Activated CD8-positive, alpha-beta memory T cell treated with anti-CD3 and anti-CD28 coated beads, Interleukin-2, amount 50 U/mL, for 1 hour (primary cell): ENCODE data around the gene ABCD1.
"Not testable (repeated sequence)": the region's sequence is repeated elsewhere in the genome, so short reads cannot be mapped to it uniquely, and the experiment has no call there.

ENCODE experiments used
- DNase-seq: peaks from one replicate; pipeline ENCODE4 v3.0.0-alpha.2; 2020; ENCODE audit errors: extremely low read depth

Gene ABCD1

GRCh38 chrX:153709726-153710674, 14.7 kb upstream of the ABCD1 start:
- DNase-seq, result no peak

DNA sequence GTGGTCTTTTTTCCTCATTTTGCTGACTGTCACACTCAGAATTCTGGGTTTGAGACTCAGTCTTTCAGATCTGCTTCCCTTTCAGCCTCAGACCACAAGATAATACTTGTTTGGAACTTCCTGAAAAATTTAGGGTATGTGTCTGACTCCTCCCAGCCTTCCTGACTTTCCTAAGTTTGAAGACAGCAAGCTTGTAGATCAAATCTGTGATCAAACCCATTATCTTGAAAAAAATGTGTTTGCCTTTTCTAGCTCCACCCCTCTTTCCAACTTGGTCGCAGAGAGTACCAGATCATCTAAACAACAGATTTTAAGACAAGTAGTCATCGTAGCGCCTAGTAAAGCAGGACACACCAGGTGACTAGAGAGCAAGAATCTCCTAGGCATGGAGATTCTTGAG, 10.4 kb upstream of the ABCD1 start:
- no peak for DNase-seq

- no peak for DNase-seq
Measured at GRCh38 chrX:153717445-153717844, 7.2 kb upstream of the ABCD1 start.

GRCh38 chrX:153719238-153719637, 5.4 kb upstream of the ABCD1 start:
- no peak for DNase-seq

- DNase-seq, result no peak
Measured at GRCh38 chrX:153719701-153720100, 5.0 kb upstream of the ABCD1 start.

DNA sequence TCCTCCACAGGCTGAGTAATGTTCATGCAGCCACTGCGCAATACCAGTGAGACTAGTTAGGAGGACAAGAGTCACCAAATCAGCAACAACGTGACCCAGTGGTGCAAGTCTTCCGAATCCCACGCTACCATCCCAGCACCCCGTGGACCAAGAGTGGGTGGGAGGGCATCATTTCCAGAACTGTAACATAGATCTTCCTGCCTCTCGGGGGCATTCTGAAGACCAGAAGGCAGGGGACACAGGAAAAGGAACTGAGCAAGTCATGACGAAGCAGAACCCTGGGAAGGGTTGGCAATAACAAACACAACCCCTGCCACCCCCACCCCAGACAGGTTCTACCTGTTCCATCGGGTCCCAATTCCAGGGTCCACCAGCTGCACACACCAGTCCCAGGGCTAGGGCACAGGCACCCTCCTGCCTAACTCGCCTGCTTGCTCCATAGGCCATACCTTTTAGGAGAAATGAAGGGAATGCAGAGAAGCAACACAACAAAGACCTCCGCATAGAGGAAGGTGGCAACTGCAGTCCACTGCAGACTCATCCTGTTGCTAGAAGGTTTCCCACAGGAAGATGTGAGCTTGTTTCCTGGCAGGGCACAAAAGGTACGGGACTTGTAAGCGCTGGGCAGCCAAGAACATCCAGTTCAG, 1.8 kb upstream of the ABCD1 start:
- DNase-seq, result no peak

DNA sequence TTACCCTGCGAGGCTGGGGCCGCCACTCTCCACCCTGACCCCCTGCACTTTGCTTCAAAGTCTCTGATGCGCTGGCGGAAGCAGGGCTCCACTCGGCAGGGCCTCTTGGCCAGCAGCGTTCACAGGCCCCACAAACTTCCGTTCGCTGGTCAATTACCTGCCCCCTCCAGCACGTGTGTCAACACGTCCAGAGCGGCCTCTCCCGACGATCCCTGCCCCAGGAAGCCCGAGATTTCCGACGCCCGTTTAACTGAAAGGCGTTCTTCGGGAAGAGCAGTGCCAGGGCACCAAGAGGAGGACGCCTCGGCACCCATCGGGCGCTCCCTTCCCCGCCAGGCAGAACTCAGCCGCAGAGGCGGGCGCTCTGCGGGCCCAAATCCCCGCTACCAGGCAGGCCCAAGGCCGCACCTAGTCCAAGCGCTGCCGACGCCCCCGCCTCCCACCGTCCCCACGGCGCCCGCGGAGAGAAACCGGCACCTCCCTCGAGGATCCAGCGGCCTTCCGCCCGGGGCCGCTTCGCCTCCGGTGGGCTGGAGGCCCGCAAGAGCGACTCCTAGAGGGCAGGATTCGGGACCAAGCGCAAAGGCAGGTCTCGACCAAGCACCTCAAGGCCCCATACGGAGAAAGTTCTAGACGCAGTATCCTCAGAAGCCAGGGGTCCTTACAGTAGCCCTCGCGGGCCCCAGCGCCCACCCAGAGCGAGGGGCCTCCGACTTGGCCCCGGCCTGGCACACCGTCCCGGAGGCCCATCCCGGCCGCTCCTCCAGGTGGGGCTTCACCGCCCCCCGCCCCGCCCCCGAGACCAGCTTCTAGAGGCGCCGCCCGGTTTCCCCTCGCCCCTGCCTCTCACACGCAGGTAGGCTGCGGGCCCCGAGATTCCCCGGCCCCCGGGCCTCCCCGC, 1.1 kb upstream of the ABCD1 start:
- DNase-seq, result no peak

- no peak for DNase-seq
Measured at GRCh38 chrX:153725039-153725831, 579 bp downstream of the ABCD1 start.

DNA sequence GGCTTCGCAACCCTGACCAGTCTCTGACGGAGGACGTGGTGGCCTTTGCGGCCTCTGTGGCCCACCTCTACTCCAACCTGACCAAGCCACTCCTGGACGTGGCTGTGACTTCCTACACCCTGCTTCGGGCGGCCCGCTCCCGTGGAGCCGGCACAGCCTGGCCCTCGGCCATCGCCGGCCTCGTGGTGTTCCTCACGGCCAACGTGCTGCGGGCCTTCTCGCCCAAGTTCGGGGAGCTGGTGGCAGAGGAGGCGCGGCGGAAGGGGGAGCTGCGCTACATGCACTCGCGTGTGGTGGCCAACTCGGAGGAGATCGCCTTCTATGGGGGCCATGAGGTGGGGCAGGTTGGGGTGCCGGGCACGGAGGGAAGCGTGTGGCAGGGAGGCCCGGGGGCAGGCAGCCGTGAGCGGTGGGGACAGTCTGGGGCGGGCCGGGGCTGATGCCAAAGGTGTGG, 1.2 kb downstream of the ABCD1 start:
- no peak for DNase-seq

DNA sequence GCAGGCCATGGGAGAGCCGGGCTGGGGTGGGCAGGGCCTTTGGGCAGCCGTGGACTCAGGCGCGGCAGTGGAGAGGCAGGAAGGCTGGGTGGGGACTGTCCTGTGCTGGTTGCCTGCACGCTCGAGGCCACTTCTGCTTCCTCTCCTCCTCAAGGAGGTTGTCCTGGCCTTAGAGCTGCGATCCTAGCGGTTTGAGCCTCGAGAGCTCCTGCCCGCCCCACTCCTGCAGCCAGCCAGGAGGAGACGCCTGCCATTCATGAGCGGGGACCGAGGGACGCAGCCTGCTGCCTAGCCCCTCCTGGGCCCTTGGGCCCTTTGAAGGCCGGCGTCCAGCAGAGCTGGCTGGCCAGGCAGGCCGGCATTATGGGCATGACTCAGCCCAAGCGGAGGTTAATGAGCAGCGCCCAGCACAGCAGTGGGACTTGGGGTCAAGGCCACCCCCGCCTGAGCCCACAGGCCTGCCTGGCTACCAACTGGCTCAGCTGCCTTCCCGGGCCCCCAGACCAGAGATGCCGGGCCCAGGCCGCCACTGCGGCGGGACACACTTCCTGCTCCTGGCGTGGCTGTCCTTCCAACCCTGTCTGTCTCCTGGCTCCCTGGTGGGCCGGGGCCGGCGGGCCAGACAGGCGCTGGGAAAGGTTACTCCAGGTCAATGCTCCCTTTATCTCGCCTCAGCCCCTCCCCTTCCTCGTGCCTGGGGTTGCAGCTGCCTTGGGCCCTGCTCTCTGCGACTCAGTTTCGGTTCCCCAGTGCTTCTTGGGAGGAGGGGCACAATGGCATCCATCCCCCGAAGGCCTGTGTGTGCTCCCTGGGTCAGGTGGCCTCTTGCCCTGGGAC, 1.8 kb downstream of the ABCD1 start:
- DNase-seq, result no peak

GRCh38 chrX:153727123-153727931, 2.7 kb downstream of the ABCD1 start:
- DNase-seq, result no peak

GRCh38 chrX:153728095-153728494, 3.4 kb downstream of the ABCD1 start:
- no peak for DNase-seq

- no peak for DNase-seq
Measured at GRCh38 chrX:153728951-153729631, 4.4 kb downstream of the ABCD1 start.

DNA sequence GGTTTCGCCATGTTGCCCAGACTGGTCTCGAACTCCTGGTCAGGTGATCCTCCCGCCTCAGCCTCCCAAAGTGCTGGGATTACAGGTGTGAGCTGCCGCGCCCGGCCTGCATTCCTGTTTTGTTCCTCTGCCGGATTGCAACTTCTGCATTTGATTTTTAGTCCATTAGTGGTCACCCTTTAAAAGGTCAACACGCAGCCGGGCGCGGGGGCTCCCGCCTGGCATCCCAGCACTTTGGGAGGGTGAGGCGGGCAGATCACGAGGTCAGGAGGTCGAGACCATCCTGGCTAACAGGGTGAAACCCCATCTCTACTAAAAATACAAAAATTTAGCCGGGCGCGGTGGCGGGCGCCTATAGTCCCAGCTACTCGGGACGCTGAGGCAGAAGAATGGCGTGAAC, 5.5 kb downstream of the ABCD1 start:
- not testable (repeated sequence) for DNase-seq

GRCh38 chrX:153731117-153731844, 6.6 kb downstream of the ABCD1 start:
- DNase-seq, result no peak

DNA sequence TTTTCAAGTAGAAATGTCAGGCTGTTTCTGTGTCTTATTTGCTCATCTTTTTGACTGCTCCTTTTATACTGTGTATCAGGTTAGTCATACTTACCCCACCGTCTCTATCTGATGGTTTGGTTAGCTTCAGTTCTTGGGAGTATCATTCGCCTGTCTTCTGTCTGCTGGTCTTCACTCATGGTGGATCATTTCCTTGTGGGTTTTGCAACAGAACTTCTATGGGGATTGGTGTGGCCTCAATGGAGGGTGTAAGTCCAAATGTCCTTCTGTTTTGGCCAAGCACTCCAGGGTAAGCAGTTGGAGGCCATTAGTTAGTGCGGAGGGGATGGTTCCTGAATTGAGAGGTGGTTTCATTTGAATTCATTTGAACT, 7.2 kb downstream of the ABCD1 start:
- DNase-seq, result no peak

DNA sequence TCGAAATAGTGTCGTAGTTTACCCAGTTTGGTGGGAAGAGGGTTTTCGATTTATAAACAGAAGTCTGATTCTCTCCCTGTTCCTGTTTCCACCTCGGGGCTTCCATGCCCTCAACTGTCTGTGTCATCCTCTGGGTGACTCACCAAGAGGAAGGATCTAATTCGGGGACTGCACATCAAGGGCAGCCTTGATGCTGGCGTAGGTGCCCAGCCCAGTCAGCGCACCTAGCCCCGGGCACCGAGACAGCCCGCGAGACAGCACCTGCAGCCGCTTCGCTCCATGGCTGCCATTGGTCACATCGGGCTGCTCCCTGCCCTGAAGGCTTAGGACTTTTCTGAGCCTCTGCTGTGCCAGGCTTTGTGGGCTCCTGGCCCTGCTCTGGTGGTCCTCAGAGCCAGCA, 7.7 kb downstream of the ABCD1 start:
- DNase-seq, result no peak

DNA sequence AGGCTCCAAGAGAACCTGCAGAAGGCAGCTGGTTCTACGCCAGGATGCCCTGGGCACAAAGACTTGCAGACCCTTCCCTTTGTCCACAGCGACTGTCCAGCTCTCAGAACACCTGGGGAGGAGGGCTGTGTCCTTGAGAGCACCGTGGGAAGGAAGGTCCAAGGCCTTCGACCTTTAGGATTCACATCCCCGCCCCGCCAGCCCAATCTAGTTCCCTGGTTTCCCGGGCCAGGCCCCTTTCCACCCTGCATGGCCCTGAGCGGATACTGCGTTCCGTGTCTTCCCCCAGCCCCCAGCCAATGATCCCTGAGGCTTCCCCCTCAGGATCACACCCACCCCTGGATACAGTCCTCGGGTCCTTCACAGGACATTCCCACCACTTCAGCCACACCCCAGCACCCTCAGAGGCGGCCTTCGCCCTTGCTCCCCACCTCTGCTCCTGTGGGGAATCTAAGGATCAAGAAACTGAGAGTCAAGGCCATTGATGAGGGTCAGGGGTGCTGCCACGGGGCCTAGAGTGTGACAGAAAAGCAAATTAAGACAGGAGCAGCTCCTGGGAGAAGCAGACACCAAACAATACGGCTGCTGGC, 9.1 kb downstream of the ABCD1 start:
- DNase-seq, result no peak
